Fibroblast of lung (primary cell): Measurements from ENCODE around the gene NT5E.

Experiments used
- EZH2 ChIP-seq: IDR thresholded peaks from 2 replicates; pipeline ENCODE4 v1.5.1; 2012; ENCODE audit warnings: low read length, control low read depth, mild to moderate bottlenecking; ENCODE audit errors: missing control alignments
- TF ChIP-seq, protein P1 (sequence below), 2 donors: IDR thresholded peaks in 1 of 2; conservative IDR thresholded peaks in 1 of 2; 1 replicate in 1 of 2; 2 replicates in 1 of 2; pipeline ENCODE4 v1.5.1; 2011 to 2012; ENCODE audit warnings: low read length in 2 of 2, control low read depth in 1 of 2, inconsistent platforms in 1 of 2, low read depth in 1 of 2, mild to moderate bottlenecking in 1 of 2

DNA sequence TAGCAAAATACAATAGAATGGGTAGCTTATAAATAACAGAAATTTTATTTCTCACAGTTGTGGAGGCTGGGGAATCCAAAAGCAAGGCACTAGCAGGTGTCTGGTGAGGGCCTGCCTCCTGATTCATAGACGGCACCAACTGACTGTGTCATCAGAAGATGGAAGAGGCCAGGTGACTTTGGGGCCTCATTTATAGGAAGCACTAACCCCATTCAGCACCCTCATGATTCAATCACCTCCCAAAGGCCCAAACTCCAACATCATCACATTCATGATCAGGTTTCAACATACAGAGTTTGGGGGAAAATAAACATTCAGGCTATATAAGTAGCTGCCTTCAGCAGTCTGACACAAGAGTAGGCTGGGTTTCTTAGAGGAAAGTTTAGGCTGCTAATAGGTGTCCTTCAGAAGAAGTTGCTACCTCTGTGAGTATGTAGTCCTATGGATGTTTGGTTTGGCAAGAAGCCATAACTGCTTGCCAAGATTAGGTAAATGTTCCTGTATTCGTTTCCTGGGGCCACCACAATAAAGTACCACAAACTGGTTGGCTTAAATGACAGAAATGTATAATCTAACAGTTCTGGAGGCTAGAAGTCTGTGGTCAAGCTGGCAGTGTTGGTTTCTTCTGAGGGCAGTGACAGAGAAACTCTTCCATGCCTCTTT, 48.8 kb downstream of the NT5E start:
- TF ChIP-seq, protein P1, sequence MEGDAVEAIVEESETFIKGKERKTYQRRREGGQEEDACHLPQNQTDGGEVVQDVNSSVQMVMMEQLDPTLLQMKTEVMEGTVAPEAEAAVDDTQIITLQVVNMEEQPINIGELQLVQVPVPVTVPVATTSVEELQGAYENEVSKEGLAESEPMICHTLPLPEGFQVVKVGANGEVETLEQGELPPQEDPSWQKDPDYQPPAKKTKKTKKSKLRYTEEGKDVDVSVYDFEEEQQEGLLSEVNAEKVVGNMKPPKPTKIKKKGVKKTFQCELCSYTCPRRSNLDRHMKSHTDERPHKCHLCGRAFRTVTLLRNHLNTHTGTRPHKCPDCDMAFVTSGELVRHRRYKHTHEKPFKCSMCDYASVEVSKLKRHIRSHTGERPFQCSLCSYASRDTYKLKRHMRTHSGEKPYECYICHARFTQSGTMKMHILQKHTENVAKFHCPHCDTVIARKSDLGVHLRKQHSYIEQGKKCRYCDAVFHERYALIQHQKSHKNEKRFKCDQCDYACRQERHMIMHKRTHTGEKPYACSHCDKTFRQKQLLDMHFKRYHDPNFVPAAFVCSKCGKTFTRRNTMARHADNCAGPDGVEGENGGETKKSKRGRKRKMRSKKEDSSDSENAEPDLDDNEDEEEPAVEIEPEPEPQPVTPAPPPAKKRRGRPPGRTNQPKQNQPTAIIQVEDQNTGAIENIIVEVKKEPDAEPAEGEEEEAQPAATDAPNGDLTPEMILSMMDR (conservative IDR thresholded peaks at IDR 0.05 in 1 of 2, IDR thresholded peaks at IDR 0.05 in 1 of 2; ENCODE audit: low read depth in 1 of 2, low read length in 2 of 2): no peak
- no peak for TF ChIP-seq EZH2
